Testis (tissue), 2 donors: ENCODE measurements around the gene CNPY1.

Experiments
- CTCF ChIP-seq, 3 experiments: fragments of 450-650 bp in 2 of 3; fragments of 200-600 bp in 1 of 3; sonication (generic) in 1 of 3; IDR thresholded peaks; one replicate each; pipeline ENCODE4 v1.5.1; 2016 to 2019; ENCODE audit warnings: antibody characterized with exemption in 3 of 3, mild to moderate bottlenecking in 2 of 3, moderate library complexity in 1 of 3
- POLR2A ChIP-seq: fragments of 450-650 bp; IDR thresholded peaks from one replicate; pipeline ENCODE4 v1.6.1; 2017; ENCODE audit warnings: antibody characterized with exemption, mild to moderate bottlenecking, moderate library complexity

GRCh38 chr7:155470686-155471638, 75.4 kb downstream of the CNPY1 start:
- TF ChIP-seq CTCF (IDR thresholded peaks at IDR 0.05) (no peak), POLR2A (no peak)
